Measurements from ENCODE around the gene EIF4G3. TPM values are rescaled to one million over a fixed set of nuclear protein-coding genes. Genes with fewer than 3 reads are reported as not detected.

EIF4G3 gene
- total RNA-seq, 1 experiment from 2014 or later: 55.4 TPM

DNA sequence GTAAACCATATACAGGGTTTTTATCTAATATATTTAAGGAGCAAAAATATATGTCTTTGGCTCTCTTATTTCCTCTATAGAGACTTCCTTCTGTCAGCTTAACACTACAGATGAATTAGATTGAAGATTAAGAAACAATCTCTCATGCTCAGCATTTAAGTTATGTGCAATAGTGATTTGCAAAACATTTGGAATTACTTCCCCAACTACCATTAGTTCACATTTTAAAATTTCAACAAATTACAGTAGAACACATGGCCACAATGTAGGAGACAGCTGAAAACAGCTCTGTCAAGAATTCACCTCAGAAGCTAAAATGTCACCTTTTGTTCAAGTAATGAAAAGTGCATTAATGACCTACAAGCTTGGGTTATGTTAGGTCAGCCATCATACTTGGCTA lies 177.9 kb downstream of the EIF4G3 start:
- no peaks in the 10 kb centered on the region for H3K9me3 Mint-ChIP-seq (ENCODE audit: unreplicated experiment)
- H3K36me3 ChIP-seq (ENCODE audit: control insufficient read depth, insufficient read depth, low read length): no peaks in the 10 kb centered on the region
- ChIA-PET CTCF (interaction anchor here (1.2 kb wide), 1 partner anchor 196 kb away, joined by 4 read pairs; no protein-coding TSS in a partner anchor), POLR2A (no interaction called here)
- no TSS peak for BruUV-seq (replicated peaks)
- peaks cover 7% of the 10 kb centered on the region for H3K4me1 Mint-ChIP-seq (ENCODE audit: low read depth, unreplicated experiment)
- no peaks in the 10 kb centered on the region for H3K27me3 ChIP-seq (replicated peaks; ENCODE audit: control insufficient read depth, insufficient read depth, low read length)
- H3K27ac Mint-ChIP-seq (ENCODE audit: unreplicated experiment): no peak overlapping the region
- no peaks in the 10 kb centered on the region for H3K4me1 ChIP-seq
- intact Hi-C loops (cut with micrococcal nuclease; ENCODE audit: unreplicated experiment): no loop called here
- no peak overlapping the region for H3K4me3 Mint-ChIP-seq (ENCODE audit: unreplicated experiment)
- no peak for DNase-seq
- TF ChIP-seq, protein P1, sequence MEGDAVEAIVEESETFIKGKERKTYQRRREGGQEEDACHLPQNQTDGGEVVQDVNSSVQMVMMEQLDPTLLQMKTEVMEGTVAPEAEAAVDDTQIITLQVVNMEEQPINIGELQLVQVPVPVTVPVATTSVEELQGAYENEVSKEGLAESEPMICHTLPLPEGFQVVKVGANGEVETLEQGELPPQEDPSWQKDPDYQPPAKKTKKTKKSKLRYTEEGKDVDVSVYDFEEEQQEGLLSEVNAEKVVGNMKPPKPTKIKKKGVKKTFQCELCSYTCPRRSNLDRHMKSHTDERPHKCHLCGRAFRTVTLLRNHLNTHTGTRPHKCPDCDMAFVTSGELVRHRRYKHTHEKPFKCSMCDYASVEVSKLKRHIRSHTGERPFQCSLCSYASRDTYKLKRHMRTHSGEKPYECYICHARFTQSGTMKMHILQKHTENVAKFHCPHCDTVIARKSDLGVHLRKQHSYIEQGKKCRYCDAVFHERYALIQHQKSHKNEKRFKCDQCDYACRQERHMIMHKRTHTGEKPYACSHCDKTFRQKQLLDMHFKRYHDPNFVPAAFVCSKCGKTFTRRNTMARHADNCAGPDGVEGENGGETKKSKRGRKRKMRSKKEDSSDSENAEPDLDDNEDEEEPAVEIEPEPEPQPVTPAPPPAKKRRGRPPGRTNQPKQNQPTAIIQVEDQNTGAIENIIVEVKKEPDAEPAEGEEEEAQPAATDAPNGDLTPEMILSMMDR (IDR thresholded peaks at IDR 0.05; ENCODE audit: insufficient read depth in 1 of 2, low read depth in 1 of 2, low read length in 1 of 2, severe bottlenecking in 1 of 2, unreplicated experiment in 1 of 2): no peak
- no peaks in the 10 kb centered on the region for H3K27me3 Mint-ChIP-seq (ENCODE audit: insufficient read depth, unreplicated experiment)
- peaks cover 7% of the 10 kb centered on the region for H3K36me3 Mint-ChIP-seq (ENCODE audit: insufficient read depth, unreplicated experiment)
- no peaks in the 10 kb centered on the region for H3K9me3 ChIP-seq
- H3K4me3 ChIP-seq (ENCODE audit: low read depth, low read length): no peak overlapping the region

DNA sequence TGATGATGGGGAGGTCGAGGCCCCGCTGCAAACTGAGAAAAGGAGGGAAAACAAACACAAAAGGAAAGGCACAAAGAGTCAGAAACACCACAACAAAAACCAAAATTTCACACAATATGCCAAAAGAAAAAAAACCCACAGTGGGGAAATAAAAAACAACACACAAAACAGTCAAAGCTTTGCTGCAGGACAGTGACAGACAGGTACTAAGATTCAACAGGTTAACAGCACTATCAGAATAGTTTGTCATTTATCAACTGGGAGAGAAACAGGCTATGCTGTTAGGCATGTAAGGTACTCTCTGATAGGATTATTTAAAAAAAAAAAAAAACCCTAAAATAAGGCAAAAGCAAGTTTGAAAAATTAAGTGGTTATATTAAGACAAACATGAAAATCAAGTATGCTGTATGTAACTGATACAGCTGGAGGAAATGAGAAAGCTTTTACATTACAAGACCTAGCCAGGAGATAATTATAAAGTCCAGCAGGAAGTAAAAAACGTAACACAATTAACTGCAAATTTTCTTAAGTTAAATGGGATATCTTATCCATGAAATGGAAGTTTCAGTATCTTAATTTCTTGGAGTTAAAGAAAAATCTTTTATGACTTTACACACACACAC lies 179.0 kb downstream of the EIF4G3 start:
- POLR2A ChIA-PET: no interaction called here
- intact Hi-C loops (cut with micrococcal nuclease; ENCODE audit: unreplicated experiment): no loop called here
- CTCF ChIA-PET: no interaction called here

DNA sequence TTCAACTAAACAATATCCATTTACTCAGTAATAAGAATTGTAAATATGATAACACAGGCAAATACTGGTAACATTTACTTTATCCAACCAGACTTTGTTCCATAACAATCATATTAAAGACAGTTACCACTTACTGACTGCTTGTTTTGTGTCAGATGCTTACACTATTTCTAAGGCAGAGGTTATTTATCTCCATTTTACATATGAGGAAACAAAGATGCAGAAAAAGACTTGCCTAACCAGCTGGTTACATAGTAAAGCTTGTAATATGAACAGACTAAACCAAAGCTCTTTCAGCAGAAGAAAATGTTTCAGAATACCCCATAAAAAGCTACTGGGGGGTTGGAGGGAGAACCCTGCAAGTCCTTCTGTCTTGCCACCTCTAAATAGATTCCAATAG lies 180.1 kb downstream of the EIF4G3 start:
- intact Hi-C loops (cut with micrococcal nuclease; ENCODE audit: unreplicated experiment): no loop called here
- no peaks in the 10 kb centered on the region for H3K9me3 ChIP-seq
- no peaks in the 10 kb centered on the region for H3K27me3 Mint-ChIP-seq (ENCODE audit: insufficient read depth, unreplicated experiment)

More for the DNA sequence above, 179.0 kb downstream of the EIF4G3 start:
- Mint-ChIP-seq H3K36me3 (ENCODE audit: insufficient read depth, unreplicated experiment) (peaks cover 7% of the 10 kb centered on the region), H3K27me3 (ENCODE audit: insufficient read depth, unreplicated experiment) (no peaks in the 10 kb centered on the region), H3K4me3 (ENCODE audit: unreplicated experiment) (no peak overlapping the region), H3K4me1 (ENCODE audit: low read depth, unreplicated experiment) (peaks cover 7% of the 10 kb centered on the region), H3K27ac (ENCODE audit: unreplicated experiment) (no peak overlapping the region), H3K9me3 (ENCODE audit: unreplicated experiment) (no peaks in the 10 kb centered on the region)
- Histone ChIP-seq H3K9me3 (no peaks in the 10 kb centered on the region), H3K4me3 (ENCODE audit: low read depth, low read length) (no peak overlapping the region), H3K4me1 (no peaks in the 10 kb centered on the region), H3K27me3 (replicated peaks; ENCODE audit: control insufficient read depth, insufficient read depth, low read length) (no peaks in the 10 kb centered on the region), H3K36me3 (ENCODE audit: control insufficient read depth, insufficient read depth, low read length) (no peaks in the 10 kb centered on the region)
- TF ChIP-seq, protein P1 (IDR thresholded peaks at IDR 0.05; ENCODE audit: insufficient read depth in 1 of 2, low read depth in 1 of 2, low read length in 1 of 2, severe bottlenecking in 1 of 2, unreplicated experiment in 1 of 2): no peak
- no TSS peak for BruUV-seq (replicated peaks)
- DNase-seq: no peak

More for the DNA sequence above, 180.1 kb downstream of the EIF4G3 start:
- Mint-ChIP-seq H3K36me3 (ENCODE audit: insufficient read depth, unreplicated experiment) (peaks cover 5% of the 10 kb centered on the region), H3K9me3 (ENCODE audit: unreplicated experiment) (no peaks in the 10 kb centered on the region), H3K4me1 (ENCODE audit: low read depth, unreplicated experiment) (peaks cover 13% of the 10 kb centered on the region), H3K4me3 (ENCODE audit: unreplicated experiment) (no peak overlapping the region), H3K27ac (ENCODE audit: unreplicated experiment) (no peak overlapping the region)
- Histone ChIP-seq H3K36me3 (ENCODE audit: control insufficient read depth, insufficient read depth, low read length) (no peaks in the 10 kb centered on the region), H3K4me1 (no peaks in the 10 kb centered on the region), H3K4me3 (ENCODE audit: low read depth, low read length) (no peak overlapping the region), H3K27me3 (replicated peaks; ENCODE audit: control insufficient read depth, insufficient read depth, low read length) (no peaks in the 10 kb centered on the region)
- CTCF ChIA-PET: no interaction called here
- no TSS peak for BruUV-seq (replicated peaks)
- no peak for DNase-seq
- TF ChIP-seq, protein P1 (IDR thresholded peaks at IDR 0.05; ENCODE audit: insufficient read depth in 1 of 2, low read depth in 1 of 2, low read length in 1 of 2, severe bottlenecking in 1 of 2, unreplicated experiment in 1 of 2): no peak
- POLR2A ChIA-PET: no interaction called here
